GM08714 (cell line): ENCODE data around the gene LONP2.
"Not testable (repeated sequence)": the region's sequence is repeated elsewhere in the genome, so short reads cannot be mapped to it uniquely, and the experiment has no call there.

Experiments used
- H3K4me3 ChIP-seq: fragments of 200-500 bp; sonication (Bioruptor generic); 2 replicates; pipeline ENCODE4 v1.5.1; 2014; ENCODE audit warnings: mild to moderate bottlenecking, low read length, inconsistent platforms
- ZNF274 ChIP-seq: IDR thresholded peaks from 2 replicates; pipeline ENCODE4 v1.6.1; 2012; ENCODE audit warnings: mild to moderate bottlenecking, low read depth, low read length

The LONP2 gene

DNA sequence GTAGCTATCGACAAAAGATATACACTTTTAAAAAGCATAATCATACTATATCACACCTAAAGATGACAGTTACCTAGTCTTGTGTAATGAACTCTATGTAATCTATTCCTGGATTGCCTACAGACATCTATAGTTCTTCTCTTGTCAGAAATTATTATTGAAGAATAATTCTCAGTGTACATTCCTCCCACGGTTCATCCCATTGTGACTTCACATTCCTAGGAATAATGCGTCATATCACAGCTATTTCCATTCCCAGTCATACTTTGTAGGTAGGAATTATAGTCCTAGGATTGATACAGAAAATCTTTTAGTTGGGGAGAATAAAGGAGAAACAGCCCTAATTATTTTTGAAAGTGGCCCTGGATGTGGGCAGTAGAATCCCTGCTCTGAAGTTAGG, 47.2 kb downstream of the LONP2 start:
- TF ChIP-seq ZNF274 = no peak

DNA sequence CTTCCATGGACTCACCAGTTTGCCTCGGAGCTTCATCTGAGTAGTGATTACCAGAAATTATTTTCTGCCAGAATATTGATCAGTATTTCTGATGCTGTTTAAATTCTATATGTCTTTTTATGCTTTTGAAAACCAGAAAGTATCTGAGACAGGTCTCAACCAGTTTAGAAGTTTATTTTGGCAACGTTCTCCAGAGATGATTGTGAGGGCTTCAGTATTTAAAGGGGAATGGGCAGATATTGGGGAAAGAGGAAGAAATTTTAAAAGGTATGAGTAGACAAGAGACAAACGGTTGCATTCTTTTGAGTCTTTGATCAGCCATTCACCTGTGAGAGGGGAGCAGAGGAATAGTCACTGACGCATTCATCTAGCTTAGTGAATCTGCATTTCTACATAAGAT, 47.7 kb downstream of the LONP2 start:
- no peak overlapping the region for H3K4me3 ChIP-seq
- no peak for TF ChIP-seq ZNF274

More for the DNA sequence above, 47.2 kb downstream of the LONP2 start:
- H3K4me3 ChIP-seq = no peak overlapping the region

DNA sequence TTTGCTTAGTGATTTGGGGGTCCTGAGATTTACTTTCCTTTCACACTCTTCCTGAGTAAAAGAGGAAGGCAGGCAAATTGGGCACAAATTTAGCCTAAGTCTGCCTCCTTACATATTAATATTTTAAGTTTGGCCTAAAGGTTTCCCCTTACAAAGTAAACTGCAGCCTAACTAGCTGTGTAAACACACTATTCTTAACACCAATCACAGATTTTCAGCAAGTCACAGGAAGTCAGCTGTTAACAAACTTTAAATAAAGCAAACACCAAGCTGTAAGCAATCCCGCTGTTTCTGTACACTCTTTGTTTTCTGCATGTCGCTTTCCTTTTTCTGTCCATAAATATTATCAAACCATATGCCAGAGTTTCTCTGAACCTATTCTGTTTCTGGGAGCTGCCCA, 48.4 kb downstream of the LONP2 start:
- no peak for TF ChIP-seq ZNF274
- H3K4me3 ChIP-seq = no peak overlapping the region

DNA sequence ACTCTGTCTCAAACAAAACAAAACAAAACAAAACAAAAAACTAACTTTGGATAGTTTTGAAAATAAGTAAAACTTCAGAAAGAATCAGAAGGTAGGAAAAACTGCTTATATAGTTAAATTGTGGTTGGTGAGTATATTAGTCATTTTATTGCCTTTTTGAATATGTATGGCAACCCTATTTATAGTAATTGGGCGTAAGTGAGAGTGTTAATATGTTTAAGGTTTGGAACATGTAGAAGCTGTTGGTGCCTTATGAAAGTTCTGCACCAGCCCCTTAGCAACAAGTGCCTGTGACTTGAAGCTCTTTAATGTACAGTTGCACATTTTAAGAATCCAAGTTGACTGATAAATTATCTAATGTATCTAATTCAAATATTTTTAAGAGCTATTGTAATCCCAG, 50.6 kb downstream of the LONP2 start:
- no peak for TF ChIP-seq ZNF274
- no peak overlapping the region for H3K4me3 ChIP-seq

DNA sequence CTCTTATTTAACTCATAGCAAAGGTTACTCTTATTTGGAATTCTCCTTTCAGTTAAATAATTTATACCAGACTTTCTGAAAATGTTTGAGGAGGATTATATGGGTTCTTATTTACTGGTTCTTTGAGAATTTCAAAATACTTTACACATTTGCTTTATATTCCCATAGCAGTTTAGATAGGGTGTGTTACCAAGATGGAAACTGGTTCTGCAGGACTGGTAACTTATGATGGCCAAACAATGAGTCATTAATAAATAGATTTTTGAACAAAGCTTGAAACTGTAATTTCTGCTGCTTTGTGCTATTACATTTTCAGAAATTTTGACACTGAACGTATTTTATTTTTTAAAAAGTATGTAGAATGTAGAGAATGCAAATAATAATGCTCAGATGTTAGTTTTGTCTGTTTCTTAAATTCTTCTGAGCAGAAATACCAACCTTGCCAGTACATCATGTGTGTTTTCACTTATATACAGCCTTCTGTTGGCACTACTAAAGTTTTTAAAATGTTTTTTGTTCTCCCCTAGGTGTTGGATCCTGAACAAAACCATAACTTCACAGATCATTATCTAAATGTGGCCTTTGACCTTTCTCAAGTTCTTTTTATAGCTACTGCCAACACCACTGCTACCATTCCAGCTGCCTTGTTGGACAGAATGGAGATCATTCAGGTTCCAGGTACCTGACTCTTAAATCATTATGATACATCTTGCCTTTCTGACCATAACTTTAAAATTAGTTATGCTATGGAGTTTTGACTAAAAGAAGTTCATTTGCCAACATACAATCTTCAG, 51.6 kb downstream of the LONP2 start:
- no peak overlapping the region for H3K4me3 ChIP-seq
- no peak for TF ChIP-seq ZNF274

DNA sequence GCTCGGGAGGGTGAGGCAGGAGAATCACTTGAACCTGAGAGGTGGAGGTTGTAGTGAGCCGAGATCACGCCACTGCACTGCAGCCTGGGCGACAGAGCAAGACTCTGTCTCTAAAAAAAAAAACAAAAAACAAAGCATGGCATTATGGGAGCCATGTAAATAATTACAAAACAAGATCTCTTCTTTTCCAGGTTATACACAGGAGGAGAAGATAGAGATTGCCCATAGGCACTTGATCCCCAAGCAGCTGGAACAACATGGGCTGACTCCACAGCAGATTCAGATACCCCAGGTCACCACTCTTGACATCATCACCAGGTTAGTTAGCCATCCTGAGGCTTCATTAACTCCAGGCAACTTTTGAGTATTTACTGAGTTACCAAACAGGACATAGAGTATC, 55.4 kb downstream of the LONP2 start:
- H3K4me3 ChIP-seq = no peak overlapping the region
- no peak for TF ChIP-seq ZNF274

DNA sequence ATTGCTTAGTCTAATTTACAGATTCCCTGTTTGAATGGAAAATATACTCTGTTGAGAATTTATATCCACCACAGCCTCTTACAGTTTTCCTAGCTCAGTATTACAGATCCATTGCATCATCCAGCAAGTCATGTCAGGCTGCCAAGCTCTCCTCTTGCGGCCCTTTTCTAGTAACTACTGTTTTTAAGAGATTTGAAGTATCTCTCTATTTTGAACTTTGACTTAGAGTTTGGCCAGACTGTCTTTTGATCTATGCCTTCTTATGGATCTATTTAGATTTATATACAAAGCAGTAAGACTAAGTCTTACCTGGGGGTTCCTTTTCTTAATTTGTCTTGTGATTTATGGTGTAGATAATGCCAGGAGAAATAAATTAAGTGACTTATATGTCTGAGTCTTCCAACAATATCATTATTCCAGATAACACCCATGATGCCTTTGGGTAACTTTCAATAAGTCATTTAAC, 56.3 kb downstream of the LONP2 start:
- H3K4me3 ChIP-seq = no peak overlapping the region
- no peak for TF ChIP-seq ZNF274

DNA sequence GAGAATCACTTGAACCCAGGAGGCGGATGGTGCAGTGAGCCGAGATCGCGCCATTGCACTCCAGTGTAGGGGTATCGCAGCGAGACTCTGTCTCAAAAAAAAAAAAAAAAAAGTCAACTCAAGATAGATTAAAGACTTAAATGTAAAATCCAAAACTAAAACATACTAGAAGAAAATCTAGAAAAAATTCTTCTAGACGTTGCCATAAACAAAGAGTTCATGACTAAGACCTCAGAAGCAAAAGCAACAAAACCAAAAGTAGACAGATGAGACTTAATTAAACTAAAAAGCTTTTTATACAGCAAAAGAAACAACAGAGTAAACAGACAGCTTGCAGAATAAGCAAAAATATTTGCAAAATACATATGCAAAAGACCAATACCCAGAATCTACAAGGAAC, 64.4 kb downstream of the LONP2 start:
- no peak for TF ChIP-seq ZNF274
- H3K4me3 ChIP-seq = no peak overlapping the region

DNA sequence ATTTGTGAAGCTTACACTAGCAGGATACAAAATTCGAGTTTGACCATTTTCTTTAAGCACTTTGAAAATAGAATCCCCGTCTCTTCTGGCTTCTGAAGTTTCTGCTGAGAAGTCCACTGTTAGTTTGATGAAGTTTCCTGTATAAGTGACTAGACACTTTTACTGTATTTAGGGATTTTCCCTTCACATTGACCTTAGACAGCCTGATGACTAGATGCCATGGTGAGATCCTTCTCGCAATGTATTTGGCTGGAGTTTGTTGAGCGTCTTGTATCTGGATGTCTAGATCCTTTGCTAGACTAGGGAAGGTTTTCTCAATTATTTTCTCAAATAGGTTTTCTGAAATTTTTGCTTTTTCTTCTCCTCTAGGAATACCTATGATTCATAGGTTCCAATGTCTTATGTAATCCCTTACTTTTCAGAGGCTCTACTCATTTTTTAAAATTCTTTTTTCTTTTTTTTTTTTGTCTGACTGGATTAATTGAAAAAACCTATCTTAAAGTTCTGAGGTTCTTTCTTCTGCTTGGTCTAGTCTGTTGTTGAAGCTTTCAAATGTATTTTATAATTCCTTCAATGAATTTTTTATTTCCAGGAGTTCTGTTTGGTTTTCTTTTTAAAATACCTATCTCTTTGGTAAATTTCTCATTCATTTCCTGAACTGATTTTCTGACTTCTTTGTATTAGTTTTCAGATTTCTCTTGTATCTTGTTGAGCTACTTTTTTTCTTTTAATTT, 67.0 kb downstream of the LONP2 start:
- TF ChIP-seq ZNF274 = no peak
- no peak overlapping the region for H3K4me3 ChIP-seq

DNA sequence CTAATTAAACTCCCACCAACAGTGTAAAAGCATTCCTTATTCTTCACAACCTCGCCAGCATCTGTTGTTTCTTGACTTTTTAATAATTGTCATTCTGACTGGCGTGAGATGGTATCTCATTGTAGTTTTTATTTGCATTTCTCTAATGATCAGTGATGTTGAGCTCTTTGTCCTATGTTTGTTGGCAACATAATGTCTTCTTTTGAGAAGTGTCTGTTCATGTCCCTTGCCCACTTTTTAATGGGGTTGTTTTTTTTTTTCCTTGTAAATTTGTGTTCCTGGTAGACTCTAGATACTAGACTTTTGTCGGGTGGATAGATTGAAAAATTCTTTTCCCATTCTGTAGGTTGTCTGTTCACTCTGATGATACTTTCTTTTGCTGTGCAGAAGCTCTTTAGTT, 69.8 kb downstream of the LONP2 start:
- H3K4me3 ChIP-seq = not testable (repeated sequence)

DNA sequence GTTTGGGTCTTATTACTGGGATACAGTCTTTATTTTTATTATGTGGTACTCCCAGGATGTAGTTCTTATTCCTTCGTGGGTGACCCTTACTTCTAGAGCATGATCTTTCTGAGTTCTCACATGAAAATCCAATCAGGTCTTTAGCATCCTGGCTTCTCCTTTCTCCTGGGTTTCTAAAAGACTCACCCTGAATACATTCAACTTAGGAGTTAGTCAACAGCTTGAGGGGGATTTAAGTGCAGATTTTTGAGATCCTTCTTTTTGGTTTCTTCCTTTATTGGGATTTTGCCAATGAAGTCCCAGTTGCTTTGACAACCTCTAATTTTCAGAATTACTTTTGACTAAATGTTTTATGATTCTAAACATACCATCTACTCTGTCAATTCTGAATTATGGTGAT, 72.9 kb downstream of the LONP2 start:
- TF ChIP-seq ZNF274 = no peak
- no peak overlapping the region for H3K4me3 ChIP-seq

DNA sequence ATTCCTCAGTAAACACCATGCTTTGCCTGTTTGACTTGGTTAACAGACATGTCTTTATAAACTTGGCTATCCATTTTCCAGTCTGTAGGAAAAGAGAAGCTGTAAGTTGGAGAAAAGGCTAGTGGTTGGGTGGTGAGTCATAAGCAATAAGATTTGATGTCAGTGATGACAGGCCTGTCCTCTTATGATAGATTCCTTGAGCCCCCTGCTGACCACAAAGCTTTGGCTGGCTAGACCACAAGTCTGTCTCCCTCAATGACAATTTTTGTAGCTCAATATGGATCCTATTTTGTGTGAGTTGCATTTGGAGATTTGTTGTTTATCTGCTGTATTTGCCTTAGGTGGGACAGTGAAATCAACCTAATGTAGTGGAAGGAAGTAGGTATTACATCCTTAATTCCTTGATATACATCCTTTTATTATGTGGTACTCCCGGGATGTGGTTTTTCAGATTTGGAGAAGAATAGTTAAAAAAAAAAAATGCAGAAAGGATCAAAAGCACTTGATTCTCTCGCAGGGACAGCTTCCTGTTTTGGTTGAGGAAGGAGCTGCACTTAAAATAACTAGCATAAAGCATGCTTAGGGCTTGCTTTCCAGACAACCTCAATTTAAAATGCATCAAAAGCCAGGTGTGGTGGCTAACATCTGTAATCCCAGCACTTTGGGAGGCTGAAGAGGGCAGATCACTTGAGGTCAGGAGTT, 73.7 kb downstream of the LONP2 start:
- no peak for TF ChIP-seq ZNF274
- H3K4me3 ChIP-seq = no peak overlapping the region

DNA sequence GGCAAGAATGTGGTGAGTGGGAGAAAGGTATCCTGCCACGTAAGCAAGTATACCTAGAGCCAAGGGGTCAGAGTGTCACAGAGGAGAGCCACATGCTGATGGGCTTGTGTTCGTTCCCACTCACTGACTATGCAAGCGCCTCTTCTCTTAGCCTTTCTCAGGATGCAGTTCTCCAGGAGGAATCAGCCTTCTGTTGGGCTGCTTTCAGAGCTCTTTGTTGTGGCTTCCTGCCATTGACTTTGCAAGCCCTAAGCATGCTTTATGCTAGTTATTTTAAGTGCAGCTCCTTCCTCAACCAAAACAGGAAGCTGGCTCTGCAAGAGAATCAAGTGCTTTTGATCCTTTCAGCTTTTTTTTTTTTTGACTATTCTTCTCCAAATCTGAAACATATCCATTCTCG, 74.5 kb downstream of the LONP2 start:
- no peak for TF ChIP-seq ZNF274

DNA sequence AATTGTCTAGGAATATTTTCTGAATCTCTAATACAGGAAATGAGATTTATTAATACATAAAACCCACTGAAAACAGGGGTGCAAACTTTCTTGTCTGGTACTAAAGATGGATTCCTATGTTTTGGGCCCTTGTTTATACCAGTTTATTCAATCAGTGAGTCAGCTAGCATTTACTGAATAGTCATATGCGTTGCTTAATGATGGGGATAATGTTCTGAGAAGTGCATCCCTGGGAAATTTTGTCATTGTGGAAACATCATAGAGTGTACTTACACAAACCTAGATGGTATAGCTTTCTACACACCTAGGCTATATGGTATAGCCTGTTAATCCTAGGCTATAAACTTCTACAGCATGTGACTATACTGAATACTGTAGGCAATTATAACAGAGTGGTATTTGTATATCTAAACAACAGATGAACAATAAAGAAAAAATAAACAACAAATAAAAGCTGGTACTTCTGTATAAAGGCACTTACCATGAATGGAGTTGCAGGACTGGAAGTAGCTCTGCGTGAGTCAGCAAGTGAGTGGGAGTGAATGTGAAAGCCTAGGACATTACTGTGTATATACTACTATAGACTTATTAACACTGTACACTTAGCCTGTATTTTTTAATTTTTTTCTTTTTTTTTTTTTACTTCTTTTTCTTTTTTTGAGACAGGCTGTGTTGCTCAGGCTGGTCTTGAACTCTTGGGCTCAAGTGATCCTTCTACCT, 77.4 kb downstream of the LONP2 start:
- H3K4me3 ChIP-seq = no peak overlapping the region
- TF ChIP-seq ZNF274 = no peak

More for the DNA sequence above, 74.5 kb downstream of the LONP2 start:
- H3K4me3 ChIP-seq = no peak overlapping the region
